Erythroblast (primary cell): ENCODE data around the gene FKBP2.

ENCODE experiments used
- GATA1 ChIP-seq: IDR thresholded peaks from 2 replicates; pipeline ENCODE4 v1.6.1; 2011; ENCODE audit warnings: low read depth, mild to moderate bottlenecking, control low read depth, low read length, moderate library complexity
- POLR2A ChIP-seq: IDR thresholded peaks from 2 replicates; pipeline ENCODE4 v1.6.1; 2011; ENCODE audit warnings: mild to moderate bottlenecking, low read length

DNA sequence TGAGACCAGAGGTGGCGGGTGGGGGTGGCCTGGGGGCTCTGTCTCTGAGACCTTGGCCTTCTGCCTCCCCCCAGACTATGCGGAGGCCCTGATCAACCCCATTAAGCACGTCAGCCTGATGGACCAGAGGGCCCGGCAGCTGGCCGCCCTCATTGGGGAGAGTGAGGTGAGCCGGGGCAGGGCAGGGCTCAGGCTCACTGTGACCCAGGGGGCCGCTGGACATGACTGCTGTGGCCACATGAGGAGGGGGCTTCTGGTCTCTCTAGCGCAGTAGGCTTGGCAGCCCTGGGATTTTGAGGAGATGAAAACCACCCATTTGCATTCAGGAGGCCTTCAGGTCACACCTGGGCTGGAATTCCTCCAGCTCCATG, 23.0 kb downstream of the FKBP2 start:
- TF ChIP-seq POLR2A (no peak), GATA1 (no peak)
